H1 (cell line): ENCODE results near the gene LRRIQ3.

Experiments
- CTCF ChIP-seq, 3 experiments: IDR thresholded peaks; 1 replicate in 2 of 3; 2 replicates in 1 of 3; pipeline versions ENCODE4 v1.5.1 to v1.6.1; 2011; ENCODE audit warnings: low read length in 3 of 3, mild to moderate bottlenecking in 3 of 3, inconsistent platforms in 2 of 3, low read depth in 1 of 3, moderate library complexity in 1 of 3; ENCODE audit not compliant: insufficient read depth in 1 of 3; ENCODE audit errors: control extremely low read depth in 1 of 3
- EGR1 ChIP-seq: IDR thresholded peaks from 2 replicates; pipeline ENCODE4 v1.6.1; 2011; ENCODE audit warnings: low read depth, low read length, borderline replicate concordance
- EZH2 ChIP-seq: fragments of 200-600 bp; sonication (generic); IDR thresholded peaks from 2 replicates; pipeline ENCODE4 v1.7.1; 2012; ENCODE audit warnings: low read depth, mild to moderate bottlenecking, moderate library complexity, low read length, inconsistent platforms; ENCODE audit not compliant: severe bottlenecking
- POLR2A ChIP-seq, 2 experiments: IDR thresholded peaks; 1 replicate in 1 of 2; 2 replicates in 1 of 2; pipeline ENCODE4 v1.6.1; 2011; ENCODE audit warnings: low read depth in 2 of 2, low read length in 2 of 2, mild to moderate bottlenecking in 2 of 2; ENCODE audit errors: control extremely low read depth in 1 of 2
- POLR2AphosphoS5 ChIP-seq: IDR thresholded peaks from 2 replicates; pipeline ENCODE4 v1.6.1; 2011; ENCODE audit warnings: low read depth, low read length
- RAD21 ChIP-seq, 2 experiments: IDR thresholded peaks in 1 of 2; conservative IDR thresholded peaks in 1 of 2; 2 replicates each; pipeline ENCODE4 v1.6.1; 2011; ENCODE audit warnings: low read depth in 2 of 2, low read length in 2 of 2, improper control_type of control experiment in 1 of 2, inconsistent platforms in 1 of 2, mild to moderate bottlenecking in 1 of 2, moderate library complexity in 1 of 2
- RFX5 ChIP-seq: IDR thresholded peaks from 2 replicates; pipeline ENCODE4 v1.6.1; 2011; ENCODE audit warnings: low read depth, low read length, improper control_type of control experiment, borderline replicate concordance
- SIN3A ChIP-seq, 2 experiments: IDR thresholded peaks in 1 of 2; conservative IDR thresholded peaks in 1 of 2; 2 replicates each; pipeline ENCODE4 v1.6.1; 2011 to 2012; ENCODE audit warnings: low read length in 2 of 2, improper control_type of control experiment in 1 of 2, low read depth in 1 of 2, mild to moderate bottlenecking in 1 of 2
- SRF ChIP-seq: IDR thresholded peaks from 2 replicates; pipeline ENCODE4 v1.6.1; 2011; ENCODE audit warnings: mild to moderate bottlenecking, low read depth, low read length, moderate library complexity
- SUZ12 ChIP-seq: fragments of 200-600 bp; sonication (generic); IDR thresholded peaks from 2 replicates; pipeline ENCODE4 v1.6.1; 2012; ENCODE audit warnings: mild to moderate bottlenecking, inconsistent platforms, low read length, moderate library complexity, mixed read lengths
- TF ChIP-seq, protein P1 (sequence below): IDR thresholded peaks from 2 replicates; pipeline ENCODE4 v1.6.1; 2012; ENCODE audit warnings: low read length, inconsistent platforms
- TF ChIP-seq, protein P2 (sequence below): IDR thresholded peaks from 2 replicates; pipeline ENCODE4 v1.6.1; 2011; ENCODE audit warnings: low read depth, mild to moderate bottlenecking, low read length; ENCODE audit not compliant: insufficient read depth

DNA sequence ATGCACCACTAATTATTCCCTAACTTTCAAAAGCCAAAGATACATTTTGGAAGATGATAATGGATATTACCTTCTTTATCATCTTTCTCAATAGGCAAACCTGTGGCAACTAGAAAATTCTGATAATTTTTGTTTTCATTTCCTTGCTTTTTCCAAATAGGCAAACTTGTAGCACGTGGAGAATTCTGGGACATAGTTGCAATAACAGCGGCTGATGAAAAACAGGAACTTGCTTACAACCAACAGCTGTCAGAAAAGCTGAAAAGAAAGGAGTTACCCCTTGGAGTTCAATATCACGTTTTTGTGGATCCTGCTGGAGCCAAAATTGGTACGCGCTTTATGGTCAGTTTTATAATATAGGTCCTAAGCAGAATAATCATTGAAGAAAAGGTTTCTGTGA, 1.5 kb upstream of the LRRIQ3 start:
- TF ChIP-seq, protein P1, sequence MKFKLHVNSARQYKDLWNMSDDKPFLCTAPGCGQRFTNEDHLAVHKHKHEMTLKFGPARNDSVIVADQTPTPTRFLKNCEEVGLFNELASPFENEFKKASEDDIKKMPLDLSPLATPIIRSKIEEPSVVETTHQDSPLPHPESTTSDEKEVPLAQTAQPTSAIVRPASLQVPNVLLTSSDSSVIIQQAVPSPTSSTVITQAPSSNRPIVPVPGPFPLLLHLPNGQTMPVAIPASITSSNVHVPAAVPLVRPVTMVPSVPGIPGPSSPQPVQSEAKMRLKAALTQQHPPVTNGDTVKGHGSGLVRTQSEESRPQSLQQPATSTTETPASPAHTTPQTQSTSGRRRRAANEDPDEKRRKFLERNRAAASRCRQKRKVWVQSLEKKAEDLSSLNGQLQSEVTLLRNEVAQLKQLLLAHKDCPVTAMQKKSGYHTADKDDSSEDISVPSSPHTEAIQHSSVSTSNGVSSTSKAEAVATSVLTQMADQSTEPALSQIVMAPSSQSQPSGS = no peak
- TF ChIP-seq EZH2 (no peak), POLR2A (IDR thresholded peaks at IDR 0.05; ENCODE audit: control extremely low read depth in 1 of 2, low read depth in 2 of 2, low read length in 2 of 2) (no peak), CTCF (IDR thresholded peaks at IDR 0.05; ENCODE audit: control extremely low read depth in 1 of 3, insufficient read depth in 1 of 3, low read depth in 1 of 3, low read length in 3 of 3) (no peak), SRF (no peak), SUZ12 (no peak), RFX5 (no peak), RAD21 (IDR thresholded peaks at IDR 0.05 in 1 of 2, conservative IDR thresholded peaks at IDR 0.05 in 1 of 2; ENCODE audit: low read depth in 2 of 2, low read length in 2 of 2) (no peak), EGR1 (no peak), POLR2AphosphoS5 (no peak), SIN3A (conservative IDR thresholded peaks at IDR 0.05 in 1 of 2, IDR thresholded peaks at IDR 0.05 in 1 of 2; ENCODE audit: low read depth in 1 of 2, low read length in 2 of 2) (no peak)
- TF ChIP-seq, protein P2, sequence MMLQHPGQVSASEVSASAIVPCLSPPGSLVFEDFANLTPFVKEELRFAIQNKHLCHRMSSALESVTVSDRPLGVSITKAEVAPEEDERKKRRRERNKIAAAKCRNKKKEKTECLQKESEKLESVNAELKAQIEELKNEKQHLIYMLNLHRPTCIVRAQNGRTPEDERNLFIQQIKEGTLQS = no peak
